Measurements from ENCODE around the gene PGAP3. TPM values are rescaled to one million over a fixed set of nuclear protein-coding genes. Genes with fewer than 3 reads are reported as not detected.
A peak's percentile ranks its signal among the peaks of the same experiment; 100 is the strongest.

PGAP3 gene
- total and polyA plus RNA-seq, 2 of the 4 experiments (the other 2 are of a cell fraction), result 4.3 to 9.8 TPM

DNA sequence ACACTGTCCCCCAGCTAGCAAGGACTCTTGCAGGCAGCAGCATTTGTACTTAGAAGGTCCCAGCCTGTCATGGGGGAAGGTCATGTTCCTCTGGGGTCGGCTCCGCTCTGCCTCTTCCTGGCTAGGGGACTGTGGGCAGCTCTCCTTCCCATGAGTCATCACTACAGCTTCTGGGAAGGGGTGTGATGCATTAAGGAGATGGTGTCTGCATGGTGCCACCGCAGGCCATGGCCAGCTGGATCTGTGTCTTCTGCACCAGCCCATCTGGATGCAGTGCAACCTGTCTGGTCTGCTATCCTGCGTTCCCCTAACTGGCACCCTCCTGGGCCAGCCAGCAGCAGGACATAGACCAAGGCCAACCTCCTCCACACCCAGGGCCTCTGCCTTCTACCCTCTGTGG, 44.6 kb downstream of the PGAP3 start:
- no TSS peak for BruUV-seq (replicated peaks)
- no peak overlapping the region for H3K27ac ChIP-seq (ENCODE audit: insufficient read depth, low read length)
- intact Hi-C loops (cut with micrococcal nuclease) (no loop called here), in situ Hi-C loops (cut with MboI; ENCODE audit: low sequenced_read_pairs) (no loop called here), dilution Hi-C loops (cut with HindIII; ENCODE audit: low sequenced_read_pairs, unreplicated experiment) (no loop called here)
- peak overlapping the region in 1 of 2 experiments; percentile 29; a peak in 1 of 4 replicates for H4K8ac ChIP-seq (ENCODE audit: low read depth in 2 of 2, low read length in 2 of 2)
- peak overlapping the region; percentile 52 for H2AK5ac ChIP-seq (ENCODE audit: low read depth, low read length)
- H3K18ac ChIP-seq (ENCODE audit: low read depth, low read length), result no peak overlapping the region
- H3K9ac ChIP-seq (ENCODE audit: low read depth, low read length), result no peak overlapping the region
- no peak overlapping the region for H4K5ac ChIP-seq (ENCODE audit: low read depth, low read length)
- H4K20me1 ChIP-seq (ENCODE audit: insufficient read depth, low read length), result peaks cover 63% of the 10 kb centered on the region
- no peaks in the 10 kb centered on the region for H3K36me3 ChIP-seq (ENCODE audit: control insufficient read depth, insufficient read depth, low read length)
- no peak overlapping the region for H3K4me2 ChIP-seq (ENCODE audit: low read depth, low read length)
- H3K79me1 ChIP-seq (ENCODE audit: low read depth in 1 of 2, low read length in 2 of 2), result peaks cover 34 to 88% of the 10 kb centered on the region in 2 experiments
- H3K4ac ChIP-seq (ENCODE audit: low read depth, low read length), result no peak overlapping the region
- no peak overlapping the region for H4K91ac ChIP-seq (ENCODE audit: insufficient read depth, low read depth, low read length)
- ChIA-PET CTCF (interaction anchor here (1.0 kb wide), 1 partner anchor 20 kb away, joined by 3 read pairs; no protein-coding TSS in a partner anchor), POLR2A (ENCODE audit: unreplicated experiment) (no interaction called here)
- H3K27me3 ChIP-seq (ENCODE audit: control insufficient read depth, insufficient read depth, low read length), result no peaks in the 10 kb centered on the region
- WGBS, 2 experiments (ENCODE audit: extremely low coverage in 2 of 2, insufficient read length in 1 of 2), result 80% methylated on average over 1 of the region's 4 CpGs; no CpG with 5 or more reads in 1 of the 2 experiments
- H3K9me3 ChIP-seq (ENCODE audit: control insufficient read depth, insufficient read depth, low read length), result no peaks in the 10 kb centered on the region
- H2BK5ac ChIP-seq (ENCODE audit: low read depth, low read length, poor library complexity, severe bottlenecking), result no peak overlapping the region
- no peak overlapping the region for H2AFZ ChIP-seq (replicated peaks; ENCODE audit: low read length, poor library complexity)
- no peak overlapping the region for H3K56ac ChIP-seq (ENCODE audit: extremely low read depth, insufficient read depth, low read length)
- DNase-seq, result peak; percentile 34
- no peak overlapping the region for H3K4me3 ChIP-seq (ENCODE audit: insufficient read depth, low read depth, low read length)
- H2BK20ac ChIP-seq (ENCODE audit: low read depth, low read length), result no peak overlapping the region
- H2BK15ac ChIP-seq (ENCODE audit: low read depth, low read length), result no peak overlapping the region
- H3K14ac ChIP-seq (replicated peaks; ENCODE audit: low read depth, low read length), result no peak overlapping the region
- peaks cover 15% of the 10 kb centered on the region for H3K4me1 ChIP-seq (ENCODE audit: control insufficient read depth, insufficient read depth, low read length)
- ATAC-seq (ENCODE audit: low read depth), result peak; percentile 67
- H3K9me1 ChIP-seq (ENCODE audit: insufficient read depth, low read length), result peaks cover 36% of the 10 kb centered on the region
- H2BK120ac ChIP-seq (ENCODE audit: low read depth, low read length), result no peak overlapping the region
- peak overlapping the region; percentile 23 for H2AK9ac ChIP-seq (replicated peaks; ENCODE audit: low read depth, low read length, poor library complexity)
- no peak overlapping the region for H3K23ac ChIP-seq (ENCODE audit: low read depth, low read length)
- TF ChIP-seq ELK1 (IDR thresholded peaks at IDR 0.05; ENCODE audit: borderline replicate concordance, low read depth, low read length) (no peak), FOS (IDR thresholded peaks at IDR 0.05; ENCODE audit: low read depth, low read length) (peak; percentile 38; the same call in 1 of the 2 replicates), POLR2A (IDR thresholded peaks at IDR 0.05; ENCODE audit: low read depth, low read length) (no peak)
- TF ChIP-seq, protein P1, sequence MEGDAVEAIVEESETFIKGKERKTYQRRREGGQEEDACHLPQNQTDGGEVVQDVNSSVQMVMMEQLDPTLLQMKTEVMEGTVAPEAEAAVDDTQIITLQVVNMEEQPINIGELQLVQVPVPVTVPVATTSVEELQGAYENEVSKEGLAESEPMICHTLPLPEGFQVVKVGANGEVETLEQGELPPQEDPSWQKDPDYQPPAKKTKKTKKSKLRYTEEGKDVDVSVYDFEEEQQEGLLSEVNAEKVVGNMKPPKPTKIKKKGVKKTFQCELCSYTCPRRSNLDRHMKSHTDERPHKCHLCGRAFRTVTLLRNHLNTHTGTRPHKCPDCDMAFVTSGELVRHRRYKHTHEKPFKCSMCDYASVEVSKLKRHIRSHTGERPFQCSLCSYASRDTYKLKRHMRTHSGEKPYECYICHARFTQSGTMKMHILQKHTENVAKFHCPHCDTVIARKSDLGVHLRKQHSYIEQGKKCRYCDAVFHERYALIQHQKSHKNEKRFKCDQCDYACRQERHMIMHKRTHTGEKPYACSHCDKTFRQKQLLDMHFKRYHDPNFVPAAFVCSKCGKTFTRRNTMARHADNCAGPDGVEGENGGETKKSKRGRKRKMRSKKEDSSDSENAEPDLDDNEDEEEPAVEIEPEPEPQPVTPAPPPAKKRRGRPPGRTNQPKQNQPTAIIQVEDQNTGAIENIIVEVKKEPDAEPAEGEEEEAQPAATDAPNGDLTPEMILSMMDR (conservative IDR thresholded peaks at IDR 0.05; ENCODE audit: low read depth, low read length), result no peak

Measured in IMR-90 (cell line).